HG03064 (cell line): ENCODE results near the gene CTRB2.
"Not testable (repeated sequence)": the region's sequence is repeated elsewhere in the genome, so short reads cannot be mapped to it uniquely, and the experiment has no call there.

ENCODE experiments used
- ATAC-seq: cut with Tn5 transposase; IDR thresholded peaks from one replicate; pipeline ENCODE4 v1.9.1; 2021; ENCODE audit warnings: low read depth; ENCODE audit not compliant: unreplicated experiment

Gene CTRB2

GRCh38 chr16:75227361-75228142 lies 20.6 kb upstream of the CTRB2 start:
- ATAC-seq = no peak

- ATAC-seq = no peak
These were observed 19.8 kb upstream of the CTRB2 start for GRCh38 chr16:75226550-75227360.

DNA sequence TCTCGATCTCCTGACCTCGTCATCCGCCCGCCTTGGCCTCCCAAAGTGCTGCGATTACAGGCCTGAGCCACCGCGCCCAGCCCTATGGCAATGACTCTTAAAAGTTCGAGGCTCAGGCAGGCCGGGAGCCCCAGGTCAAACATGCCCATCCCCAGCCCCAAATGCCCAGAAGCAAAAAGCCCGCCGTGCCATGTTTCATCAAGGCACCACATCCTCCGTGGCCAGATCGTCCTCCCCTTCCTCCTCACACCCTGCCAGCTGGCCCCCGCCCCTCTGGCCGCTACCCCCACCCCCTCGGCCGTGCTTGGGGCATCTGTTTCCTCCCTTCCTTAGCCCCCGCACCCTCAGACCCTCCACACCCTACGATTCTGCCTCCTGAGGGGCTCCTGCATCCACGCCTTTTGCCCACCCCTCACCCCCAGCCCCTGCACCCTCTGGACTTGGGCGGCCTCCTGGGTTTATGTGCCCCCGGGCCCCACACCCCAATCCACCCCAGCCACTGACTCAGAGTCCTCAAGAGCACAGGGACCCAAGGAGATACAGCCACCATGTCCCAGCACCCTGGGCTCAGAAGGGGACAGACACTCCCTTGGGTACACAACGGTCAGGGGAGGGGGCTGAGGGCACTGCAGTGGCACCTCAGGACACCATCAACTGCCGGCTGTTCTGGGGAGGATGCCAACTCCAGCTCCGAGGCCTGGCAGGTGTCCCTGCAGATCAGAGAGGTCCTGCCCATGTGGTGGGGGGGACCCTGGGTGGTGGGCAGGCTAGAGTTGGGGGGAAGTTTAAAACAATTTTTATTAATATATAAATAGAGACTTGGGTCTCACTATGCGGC lies 18.9 kb upstream of the CTRB2 start:
- no peak for ATAC-seq

- ATAC-seq = no peak
These were observed 18.1 kb upstream of the CTRB2 start for GRCh38 chr16:75225092-75225491.

DNA sequence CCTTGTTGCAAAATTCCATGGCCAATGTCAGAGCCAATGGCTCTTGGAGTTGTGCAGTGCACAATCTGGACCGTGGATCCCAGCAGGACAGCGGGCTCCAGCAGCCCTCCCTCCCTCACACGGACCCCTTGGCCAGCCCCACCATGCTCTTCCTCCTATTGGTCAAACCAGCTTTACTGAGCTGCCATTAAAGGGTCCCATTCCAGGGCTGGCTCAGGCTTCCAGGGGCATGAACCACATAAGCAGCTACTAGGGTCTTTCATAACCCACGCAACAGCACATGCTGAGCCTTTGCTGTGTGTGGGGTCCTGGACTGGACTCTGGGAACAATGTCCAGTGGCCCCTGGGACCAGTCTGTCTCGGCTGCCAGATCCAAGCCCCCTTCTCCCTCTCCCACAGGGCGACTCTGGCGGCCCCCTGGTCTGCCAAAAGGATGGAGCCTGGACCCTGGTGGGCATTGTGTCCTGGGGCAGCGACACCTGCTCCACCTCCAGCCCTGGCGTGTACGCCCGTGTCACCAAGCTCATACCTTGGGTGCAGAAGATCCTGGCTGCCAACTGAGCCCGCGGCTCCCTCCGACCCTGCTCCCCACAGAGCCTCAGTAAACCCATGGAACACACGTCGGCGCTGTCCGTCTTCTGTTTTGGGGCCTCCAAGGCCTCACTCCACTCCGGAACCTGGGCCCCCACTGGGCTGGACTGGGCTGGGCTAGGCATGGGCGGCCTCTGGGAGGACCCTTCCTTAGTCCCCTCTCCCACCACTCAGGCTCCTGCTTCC lies 17.5 kb upstream of the CTRB2 start:
- ATAC-seq = no peak

DNA sequence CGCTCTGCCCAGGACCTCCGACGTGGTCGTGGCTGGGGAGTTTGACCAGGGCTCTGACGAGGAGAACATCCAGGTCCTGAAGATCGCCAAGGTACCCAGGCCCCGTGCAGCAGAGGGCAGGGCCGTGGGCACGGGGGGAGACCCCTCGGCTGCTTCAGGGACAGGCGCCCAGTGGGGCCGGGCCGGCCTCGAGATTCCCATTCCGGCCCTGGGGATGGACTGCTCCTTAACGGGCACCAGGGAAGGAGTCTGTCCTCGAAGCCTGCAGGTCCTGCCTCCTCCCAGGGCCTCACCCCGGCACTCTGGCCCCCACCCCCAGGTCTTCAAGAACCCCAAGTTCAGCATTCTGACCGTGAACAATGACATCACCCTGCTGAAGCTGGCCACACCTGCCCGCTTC lies 16.2 kb upstream of the CTRB2 start:
- ATAC-seq = not testable (repeated sequence)

- no peak for ATAC-seq
These were observed 15.4 kb upstream of the CTRB2 start for GRCh38 chr16:75222271-75222783.

DNA sequence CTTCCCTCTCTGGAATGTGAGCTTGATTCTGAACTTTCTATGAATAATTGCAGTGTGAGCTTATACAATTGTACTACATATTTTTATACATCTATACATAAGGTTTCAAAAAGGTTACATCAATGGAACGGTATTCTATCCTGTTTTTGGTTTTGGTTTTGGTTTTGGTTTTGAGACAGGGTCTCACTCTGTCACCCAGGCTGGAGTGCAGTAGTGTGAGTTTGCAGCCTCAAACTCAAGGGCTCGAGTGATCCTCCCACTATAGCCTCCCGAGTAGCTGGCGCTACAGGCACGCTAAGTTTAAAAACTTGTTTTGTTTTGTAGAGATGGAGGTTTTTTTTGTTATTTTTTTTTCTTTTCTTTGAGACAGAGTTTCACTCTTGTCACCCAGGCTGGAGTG lies 12.9 kb upstream of the CTRB2 start:
- ATAC-seq = no peak

DNA sequence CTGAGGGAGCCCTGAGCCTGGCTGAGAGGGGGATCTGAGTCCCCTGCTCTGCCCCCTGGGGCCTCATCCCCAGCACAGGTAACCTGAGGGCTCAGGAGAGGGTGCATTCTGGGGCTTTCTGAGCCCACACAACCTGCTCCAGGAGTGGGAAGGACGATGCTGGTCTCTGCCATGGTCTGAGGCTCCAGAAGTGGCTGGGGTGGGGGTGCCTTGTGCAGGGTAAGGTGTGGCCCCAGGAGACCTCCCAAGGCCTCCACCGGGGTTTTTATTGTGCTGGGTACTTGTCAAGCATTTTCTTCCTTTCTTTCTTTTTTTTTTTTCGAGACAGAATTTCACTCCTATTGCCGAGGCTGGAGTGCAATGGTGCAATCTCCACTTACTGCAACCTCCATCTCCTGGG lies 12.1 kb upstream of the CTRB2 start:
- no peak for ATAC-seq

- ATAC-seq = no peak
These were observed 11.5 kb upstream of the CTRB2 start, which contains the start of gene CTRB1 for GRCh38 chr16:75218256-75219076. Gene CTRB1, plus strand, starts transcription at chr16:75218988. Its CDS starts 20 bp downstream, at chr16:75219008.

- no peak for ATAC-seq
These were observed 10.5 kb upstream of the CTRB2 start for GRCh38 chr16:75217389-75217851.

DNA sequence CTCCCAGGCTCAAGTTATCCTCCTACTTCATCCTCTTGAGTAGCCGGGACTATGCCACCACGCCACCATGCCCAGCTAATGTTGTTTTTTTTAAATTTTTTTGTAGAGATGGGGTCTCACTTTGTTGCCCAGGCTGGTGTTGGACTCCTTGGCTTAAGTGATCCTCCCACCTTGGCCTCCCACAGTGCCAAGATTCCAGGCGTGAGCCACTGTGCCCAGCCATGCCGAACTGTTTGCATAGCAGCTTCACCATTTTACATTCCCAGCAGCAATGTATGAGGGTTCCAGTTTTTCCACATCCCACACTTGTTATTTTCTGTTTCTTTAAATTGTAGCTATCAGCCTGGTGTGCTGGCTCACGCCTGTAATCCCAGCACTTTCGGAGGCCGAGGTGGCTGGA lies 9.6 kb upstream of the CTRB2 start:
- no peak for ATAC-seq

DNA sequence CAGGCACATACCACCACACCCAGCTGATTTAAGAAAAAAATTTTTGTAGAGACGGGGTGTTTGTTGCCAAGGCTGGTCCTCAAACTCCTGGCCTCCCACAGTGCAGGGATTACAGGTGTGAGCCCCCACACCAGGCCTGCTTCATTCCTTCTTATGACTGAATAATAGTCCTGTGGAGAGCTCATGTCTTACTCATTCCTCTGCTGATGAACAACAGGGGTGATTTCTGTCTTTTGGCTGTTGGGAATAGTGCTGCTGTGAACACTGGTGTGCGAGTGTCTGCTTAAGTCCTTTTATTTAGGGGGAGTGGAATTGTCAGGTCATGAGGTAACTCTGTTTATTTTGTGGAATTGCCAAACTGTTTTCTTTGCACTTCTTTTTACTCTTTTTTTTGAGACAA lies 9.2 kb upstream of the CTRB2 start:
- ATAC-seq = no peak

- not testable (repeated sequence) for ATAC-seq
These were observed 4.3 kb upstream of the CTRB2 start for GRCh38 chr16:75211286-75211685.

DNA sequence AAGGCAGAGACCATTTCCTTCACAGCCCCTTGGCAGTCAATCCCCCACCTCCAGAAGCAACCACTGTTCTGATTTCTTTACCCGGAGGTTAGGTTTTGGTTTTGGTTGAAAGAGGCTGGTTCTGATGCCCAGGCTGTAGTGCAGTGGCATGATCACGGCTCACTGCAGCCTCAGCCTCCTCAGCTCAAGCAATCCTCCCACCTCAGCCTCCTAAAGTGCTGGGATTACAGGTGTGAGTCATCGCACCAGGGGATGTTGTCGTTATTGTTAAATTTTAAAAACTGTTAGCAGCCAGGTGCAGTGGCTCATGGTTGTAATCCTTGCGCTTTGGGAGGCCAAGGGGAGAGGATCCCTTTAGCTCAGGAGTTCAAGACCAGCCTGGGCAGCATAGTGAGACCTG lies 3.0 kb upstream of the CTRB2 start:
- no peak for ATAC-seq

- ATAC-seq = not testable (repeated sequence)
These were observed 2.6 kb upstream of the CTRB2 start for GRCh38 chr16:75209514-75209913.

- no peak for ATAC-seq
These were observed 2.0 kb upstream of the CTRB2 start for GRCh38 chr16:75208861-75209505.

DNA sequence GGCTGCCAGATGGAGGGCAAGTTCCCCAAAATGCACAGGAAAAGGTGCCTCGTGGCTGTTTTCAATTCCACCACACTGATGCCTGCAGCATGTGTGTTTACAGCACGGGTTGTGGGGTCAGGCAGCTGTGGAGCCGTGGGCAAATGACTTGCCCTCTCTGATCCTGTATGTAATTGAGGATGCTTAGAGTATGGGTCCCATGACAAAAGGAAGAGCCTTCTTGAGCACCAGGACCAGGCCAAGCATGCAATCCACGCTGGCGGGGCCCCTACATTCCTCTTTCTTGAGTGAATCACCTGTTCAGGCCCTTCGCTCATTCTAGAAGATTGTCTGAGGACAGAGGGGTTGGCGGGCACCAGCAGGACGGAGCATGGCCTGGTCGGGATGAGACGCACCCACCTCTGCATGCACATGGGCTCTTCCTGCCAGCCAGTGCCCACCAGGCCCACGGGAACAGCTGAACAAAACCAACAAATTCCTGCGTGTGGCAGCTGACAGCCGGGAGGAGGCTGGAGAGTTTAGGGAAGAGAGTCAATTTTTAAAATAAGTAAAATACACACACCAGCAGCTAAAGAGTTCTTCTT lies 1.4 kb upstream of the CTRB2 start:
- no peak for ATAC-seq
